GM12892 (cell line): ENCODE results near the gene GREB1.

Experiments
- POLR2A ChIP-seq: IDR thresholded peaks from 2 replicates; pipeline ENCODE4 v1.6.1; 2011; ENCODE audit warnings: low read depth, low read length, control low read depth
- POLR2AphosphoS5 ChIP-seq: IDR thresholded peaks from 2 replicates; pipeline ENCODE4 v1.6.1; 2011; ENCODE audit warnings: low read depth, low read length, control low read depth

DNA sequence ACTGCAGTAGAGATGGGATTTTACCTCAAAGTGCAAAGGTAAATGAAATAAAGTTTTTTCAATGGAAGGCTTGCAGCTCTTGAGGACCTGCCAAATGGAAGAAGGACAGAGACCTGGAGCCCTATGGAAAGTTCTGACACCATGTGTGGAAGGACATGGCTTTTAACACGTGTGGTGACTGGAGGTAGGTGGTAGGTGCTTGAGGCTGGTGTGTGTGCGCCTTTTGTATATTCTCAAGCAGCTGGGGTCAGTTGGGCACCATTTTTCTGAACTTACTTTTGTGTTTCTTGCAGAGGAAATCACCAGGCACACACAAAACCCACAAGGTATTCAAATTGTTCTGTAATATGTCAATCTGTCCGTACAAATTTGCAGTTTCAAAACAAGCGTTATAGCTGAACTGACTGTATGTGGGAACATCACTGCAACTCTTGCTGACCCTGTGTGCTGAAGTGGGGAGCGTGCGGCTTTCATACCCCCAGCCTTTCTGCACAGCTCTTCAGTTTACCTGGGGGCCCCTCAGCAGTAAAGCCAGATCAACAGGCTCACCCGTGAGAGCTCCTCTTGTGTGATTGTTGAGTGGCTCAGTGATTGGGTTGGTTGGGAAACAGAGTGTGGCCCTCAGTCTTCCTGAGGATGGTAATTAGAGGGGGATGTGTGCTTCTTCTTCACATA, 363 bp downstream of the GREB1 start:
- no peak for TF ChIP-seq POLR2A
- TF ChIP-seq POLR2AphosphoS5, result no peak
